Ramos (cell line): Measurements from ENCODE around the gene TRIM33.
"Not testable (repeated sequence)": the region's sequence is repeated elsewhere in the genome, so short reads cannot be mapped to it uniquely, and the experiment has no call there.

Experiments
- in situ Hi-C: fragments of 300-500 bp; cut with MboI; formaldehyde crosslinking; loops from one replicate; pipeline ENCODE4 v1.14.3; 2022; ENCODE audit warnings: low sequenced_read_pairs; ENCODE audit not compliant: unreplicated experiment

Gene TRIM33

DNA sequence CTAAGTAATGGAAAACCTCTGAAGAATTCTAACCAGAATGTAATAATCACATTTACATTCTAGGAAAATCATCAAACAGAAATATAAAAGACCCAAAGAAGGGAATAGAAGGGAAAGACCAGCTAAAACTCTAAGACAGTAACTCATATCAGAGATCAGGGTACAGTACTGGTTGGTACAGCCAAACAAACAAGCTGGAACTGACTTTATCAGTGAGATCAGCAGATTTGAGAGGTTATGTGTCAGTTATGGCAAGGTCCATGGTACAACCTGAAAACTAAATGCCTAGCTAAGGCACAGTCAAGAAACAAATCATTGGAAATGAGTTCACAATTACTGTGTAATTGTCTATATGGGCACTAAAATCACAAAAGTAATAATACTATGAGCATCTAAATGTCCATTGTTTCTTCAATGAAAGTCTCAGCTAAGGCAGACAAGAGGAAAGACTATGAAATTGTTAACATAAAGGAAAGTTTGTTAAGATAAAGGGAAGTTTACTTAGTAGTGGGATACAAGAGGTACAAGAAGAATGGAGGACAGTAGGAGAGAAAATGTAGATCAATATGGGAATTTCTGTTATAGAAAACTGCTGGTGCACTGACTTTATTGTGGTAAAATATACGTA, 75.8 kb downstream of the TRIM33 start:
- in situ Hi-C loops, result no loop called here

GRCh38 chr1:114431026-114431425, 80.0 kb downstream of the TRIM33 start:
- in situ Hi-C loops, result no loop called here

GRCh38 chr1:114428083-114428754, 82.8 kb downstream of the TRIM33 start:
- in situ Hi-C loops, result no loop called here

GRCh38 chr1:114427612-114428011, 83.4 kb downstream of the TRIM33 start:
- in situ Hi-C loops, result no loop called here

GRCh38 chr1:114423455-114423854, 87.5 kb downstream of the TRIM33 start:
- in situ Hi-C loops, result no loop called here

GRCh38 chr1:114418948-114419347, 92.1 kb downstream of the TRIM33 start:
- in situ Hi-C loops, result not testable (repeated sequence)

DNA sequence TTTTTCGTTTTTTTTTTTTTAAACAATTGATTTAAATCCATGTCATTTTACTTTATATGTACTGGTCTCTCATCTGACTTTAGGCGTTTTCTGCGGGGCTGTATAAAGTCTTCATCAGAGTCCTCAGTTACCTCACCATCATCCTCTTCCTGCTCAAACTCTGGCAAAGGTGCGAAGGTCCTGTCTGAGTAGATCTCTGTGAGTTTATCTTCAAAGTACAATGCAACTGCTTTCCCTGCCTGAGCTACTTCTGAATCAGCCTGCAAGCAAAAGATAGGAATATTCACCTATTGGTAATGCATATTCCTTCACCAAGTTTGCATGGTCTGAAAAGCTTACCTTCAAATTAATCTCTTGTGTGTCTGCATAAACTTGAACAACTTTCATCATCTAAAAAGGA, 113.4 kb downstream of the TRIM33 start:
- in situ Hi-C loops, result no loop called here

DNA sequence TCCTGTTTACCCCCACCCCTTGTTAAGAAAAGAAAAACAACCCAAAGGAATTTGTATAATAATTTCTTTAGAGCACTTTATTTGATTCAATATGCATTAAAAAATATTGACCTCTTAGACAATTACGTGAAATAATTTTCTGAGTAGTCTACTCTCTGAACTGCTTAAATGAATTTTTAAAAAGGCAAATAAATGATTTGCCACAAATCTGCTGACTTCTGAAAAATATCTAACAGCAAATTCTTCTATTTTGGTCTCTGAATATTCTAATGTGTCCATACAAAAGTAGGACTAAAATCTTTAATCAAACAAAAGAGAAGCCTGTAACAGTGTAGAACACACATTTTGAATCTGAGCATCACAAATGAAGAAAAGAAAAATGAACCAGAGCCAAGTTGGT, 115.1 kb downstream of the TRIM33 start:
- in situ Hi-C loops, result no loop called here

DNA sequence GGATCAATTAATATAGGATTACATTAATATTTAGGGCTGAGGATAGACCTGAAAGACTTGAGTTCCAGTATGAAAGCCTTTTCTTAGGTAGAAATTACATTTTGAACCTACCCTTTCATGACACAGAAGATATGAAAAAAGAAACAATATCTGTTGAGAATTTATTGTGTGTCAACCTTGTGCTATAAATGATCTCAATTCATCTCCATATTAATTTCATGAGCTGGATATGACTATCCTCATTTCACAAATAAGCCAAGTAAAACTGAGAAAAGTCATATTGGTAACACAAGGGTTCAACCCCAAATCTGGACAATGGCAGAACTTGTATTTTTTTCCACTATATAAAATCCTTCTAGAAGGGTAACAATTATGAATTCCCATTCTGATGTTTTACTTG, 120.0 kb downstream of the TRIM33 start:
- in situ Hi-C loops, result no loop called here

GRCh38 chr1:114390361-114390760, 120.6 kb downstream of the TRIM33 start:
- in situ Hi-C loops, result no loop called here

GRCh38 chr1:114388432-114389003, 122.5 kb downstream of the TRIM33 start:
- in situ Hi-C loops, result no loop called here

DNA sequence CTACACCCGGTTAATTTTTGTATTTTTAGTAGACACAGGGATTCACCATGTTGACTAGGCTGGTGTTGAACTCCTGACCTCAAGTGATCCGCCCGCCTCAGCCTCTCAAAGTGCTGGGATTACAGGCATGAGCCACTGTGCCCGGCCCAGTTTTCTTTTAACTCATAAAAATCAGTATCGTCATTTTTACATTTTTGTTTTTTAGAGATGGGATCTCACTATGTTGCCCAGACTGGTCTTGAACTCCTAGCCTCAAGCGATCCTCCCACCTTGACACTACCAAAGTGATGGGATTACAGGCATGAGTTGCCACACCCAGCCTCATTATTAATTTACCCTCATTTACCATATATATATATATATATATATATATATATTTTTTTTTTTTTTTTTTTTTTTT, 123.4 kb downstream of the TRIM33 start:
- in situ Hi-C loops, result not testable (repeated sequence)

GRCh38 chr1:114387010-114387360, 124.0 kb downstream of the TRIM33 start:
- in situ Hi-C loops, result no loop called here

DNA sequence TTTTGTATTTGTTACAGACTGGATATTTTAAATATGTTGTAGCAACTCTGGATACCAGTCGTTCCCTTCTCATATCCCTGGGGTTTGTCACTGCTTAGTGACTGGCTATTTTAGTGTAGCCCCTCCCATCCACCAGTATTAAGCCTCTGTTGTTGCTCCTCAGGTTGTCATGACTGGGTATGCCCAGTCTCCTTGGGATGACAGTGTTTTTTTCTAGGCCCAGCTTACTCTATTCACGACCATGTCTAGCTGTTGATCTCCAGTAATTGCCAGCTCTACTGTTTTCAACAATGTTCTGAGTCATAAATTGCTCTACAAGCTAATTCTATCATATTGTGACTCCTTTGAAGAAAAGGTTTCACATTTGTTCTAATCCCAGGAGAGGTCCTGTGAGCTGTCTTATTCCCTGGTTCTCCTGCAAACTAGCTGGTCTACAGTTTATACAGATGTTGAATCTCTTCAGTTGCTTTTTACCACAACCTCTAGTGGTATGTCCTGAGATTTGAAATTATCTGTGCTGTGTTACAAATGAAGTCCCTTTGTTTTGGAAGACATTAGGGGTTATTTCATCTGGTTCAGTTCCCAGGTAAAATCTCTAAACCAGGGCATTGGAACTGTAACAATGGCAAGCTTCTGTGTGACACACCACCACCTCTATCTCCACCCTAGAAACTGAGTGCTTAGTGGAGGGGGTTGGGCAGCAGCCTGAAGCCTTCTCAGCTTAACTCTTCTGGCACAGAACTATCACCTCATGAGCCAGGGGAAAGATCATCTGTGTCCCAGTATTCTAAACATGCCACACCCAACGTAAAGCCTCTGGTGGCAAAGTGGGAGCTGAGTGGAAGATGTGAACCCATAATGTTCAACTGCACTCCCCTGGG, 124.6 kb downstream of the TRIM33 start:
- in situ Hi-C loops, result no loop called here

- in situ Hi-C loops, result no loop called here
Observed at GRCh38 chr1:114384922-114385321, 126.1 kb downstream of the TRIM33 start.

- in situ Hi-C loops, result loop anchor here (10.0 kb wide), 1 partner anchor 165 kb away; no protein-coding TSS in a partner anchor
Observed at GRCh38 chr1:114379987-114380386, 131.0 kb downstream of the TRIM33 start.

DNA sequence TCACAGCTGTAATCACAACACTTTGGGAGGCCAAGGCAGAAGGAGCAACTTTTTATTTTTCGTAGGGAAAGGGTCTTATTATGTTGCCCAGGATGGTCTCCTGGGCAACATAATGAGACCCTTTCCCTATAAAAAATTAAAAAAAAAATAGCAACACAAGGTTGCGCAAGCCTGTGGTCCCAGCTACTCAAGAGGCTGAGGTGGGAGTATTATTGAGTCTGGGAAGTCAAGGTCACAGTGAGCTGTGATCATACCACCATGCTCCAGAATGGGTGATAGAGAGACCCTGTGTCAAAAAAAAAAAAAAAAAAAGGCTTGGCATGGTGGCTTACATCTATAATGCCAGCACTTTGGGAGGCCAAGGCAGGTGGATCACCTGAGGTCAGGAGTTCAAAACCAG, 131.6 kb downstream of the TRIM33 start:
- in situ Hi-C loops, result loop anchor here (10.0 kb wide), 1 partner anchor 165 kb away; no protein-coding TSS in a partner anchor

GRCh38 chr1:114377356-114377755, 133.6 kb downstream of the TRIM33 start:
- in situ Hi-C loops, result loop anchor here (10.0 kb wide), 1 partner anchor 167 kb away; no protein-coding TSS in a partner anchor

DNA sequence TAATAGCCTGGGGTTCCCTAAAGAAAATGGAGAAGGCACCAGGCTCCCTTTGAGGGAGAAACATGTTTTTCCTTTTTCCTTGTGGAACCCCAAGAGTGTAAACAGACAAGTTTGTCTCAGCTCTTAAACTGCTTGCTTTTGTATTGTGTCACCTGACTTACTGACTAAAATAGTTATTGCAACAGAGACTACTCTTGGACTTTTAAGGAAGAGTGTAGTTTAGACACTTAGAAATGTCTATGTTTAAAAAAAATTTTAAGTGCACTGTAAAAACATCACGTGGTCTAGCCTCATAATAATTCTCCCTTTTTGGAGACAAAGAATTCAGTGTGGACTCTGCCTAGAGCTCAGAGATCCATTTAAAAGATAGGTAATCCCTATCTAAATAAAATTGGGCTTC, 141.1 kb downstream of the TRIM33 start:
- in situ Hi-C loops, result loop anchor here (10.0 kb wide), 1 partner anchor 175 kb away; no protein-coding TSS in a partner anchor

DNA sequence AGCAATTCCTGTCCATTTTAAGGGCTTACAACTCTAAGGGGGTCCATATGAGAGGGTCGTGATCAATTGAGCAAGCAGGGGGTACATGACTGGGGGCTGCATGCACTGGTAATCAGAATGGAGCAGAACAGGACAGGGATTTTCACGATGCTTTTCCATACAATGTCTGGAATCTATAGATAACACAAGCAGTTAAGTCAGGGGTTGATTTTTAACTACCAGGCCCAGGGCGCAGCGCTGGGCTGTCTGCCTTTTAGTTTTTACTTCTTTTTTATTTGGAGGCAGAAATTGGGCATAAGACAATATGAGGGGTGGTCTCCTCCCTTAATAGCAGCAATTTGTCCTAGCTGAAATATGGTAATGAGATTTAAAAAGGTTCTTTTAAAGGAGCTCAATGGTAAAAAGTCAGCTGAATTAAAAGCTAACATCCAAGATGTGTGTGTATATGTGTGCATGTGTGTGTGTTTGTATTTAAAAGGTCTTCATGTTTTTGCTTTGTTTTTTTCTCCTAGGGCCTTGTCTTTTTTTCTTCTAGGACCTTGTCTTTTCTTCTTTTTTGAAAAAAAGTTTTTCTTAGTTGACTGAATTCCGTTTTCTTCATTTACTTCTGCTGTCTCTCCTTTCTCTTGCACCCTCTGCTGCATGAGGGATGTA, 141.6 kb downstream of the TRIM33 start:
- in situ Hi-C loops, result not testable (repeated sequence)
